ENCODE results near the gene CKS1B. TPM values are rescaled to one million over a fixed set of nuclear protein-coding genes. Genes with fewer than 3 reads are reported as not detected.

CKS1B gene
- total and polyA plus RNA-seq, 9 of the 15 experiments (the other 6 are each of a cell fraction or from before 2014, with no cell fraction given), result 215 to 1,103 (median 460) TPM

DNA sequence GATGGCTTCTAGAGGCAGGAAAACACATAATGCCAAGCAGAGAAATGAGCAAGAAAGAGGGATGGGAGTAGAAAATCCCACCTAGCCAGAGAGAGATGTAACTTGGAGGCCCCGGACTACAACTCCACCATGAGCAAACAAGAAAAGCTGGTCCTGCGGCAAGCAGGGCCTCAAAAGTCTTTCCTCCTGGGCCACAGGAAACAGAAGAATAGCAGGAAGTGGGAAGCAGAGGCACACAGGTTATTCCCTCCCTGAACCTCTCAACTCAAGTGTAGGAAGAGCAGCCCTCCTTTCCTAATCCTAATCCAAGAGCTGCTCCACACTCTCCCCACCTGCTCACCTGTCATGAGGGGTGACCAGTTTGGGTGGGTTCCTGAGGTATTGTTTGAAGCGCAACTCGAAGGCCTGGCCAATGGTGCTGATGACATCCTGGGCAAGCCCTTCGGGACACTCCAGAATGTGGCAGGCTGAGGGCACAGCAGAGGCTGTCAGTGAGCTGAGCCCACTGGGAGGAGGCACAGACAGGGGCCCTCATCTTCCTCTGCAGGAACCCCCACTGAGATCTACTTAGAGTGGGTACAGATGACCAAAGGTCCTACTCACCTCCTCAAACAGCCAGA is 7.0 kb upstream of the CKS1B start (continued):
- TF ChIP-seq, protein P1, sequence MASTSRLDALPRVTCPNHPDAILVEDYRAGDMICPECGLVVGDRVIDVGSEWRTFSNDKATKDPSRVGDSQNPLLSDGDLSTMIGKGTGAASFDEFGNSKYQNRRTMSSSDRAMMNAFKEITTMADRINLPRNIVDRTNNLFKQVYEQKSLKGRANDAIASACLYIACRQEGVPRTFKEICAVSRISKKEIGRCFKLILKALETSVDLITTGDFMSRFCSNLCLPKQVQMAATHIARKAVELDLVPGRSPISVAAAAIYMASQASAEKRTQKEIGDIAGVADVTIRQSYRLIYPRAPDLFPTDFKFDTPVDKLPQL (IDR thresholded peaks at IDR 0.05; ENCODE audit: extremely low read depth, insufficient read length), result no peak
- TF ChIP-seq, protein P2, sequence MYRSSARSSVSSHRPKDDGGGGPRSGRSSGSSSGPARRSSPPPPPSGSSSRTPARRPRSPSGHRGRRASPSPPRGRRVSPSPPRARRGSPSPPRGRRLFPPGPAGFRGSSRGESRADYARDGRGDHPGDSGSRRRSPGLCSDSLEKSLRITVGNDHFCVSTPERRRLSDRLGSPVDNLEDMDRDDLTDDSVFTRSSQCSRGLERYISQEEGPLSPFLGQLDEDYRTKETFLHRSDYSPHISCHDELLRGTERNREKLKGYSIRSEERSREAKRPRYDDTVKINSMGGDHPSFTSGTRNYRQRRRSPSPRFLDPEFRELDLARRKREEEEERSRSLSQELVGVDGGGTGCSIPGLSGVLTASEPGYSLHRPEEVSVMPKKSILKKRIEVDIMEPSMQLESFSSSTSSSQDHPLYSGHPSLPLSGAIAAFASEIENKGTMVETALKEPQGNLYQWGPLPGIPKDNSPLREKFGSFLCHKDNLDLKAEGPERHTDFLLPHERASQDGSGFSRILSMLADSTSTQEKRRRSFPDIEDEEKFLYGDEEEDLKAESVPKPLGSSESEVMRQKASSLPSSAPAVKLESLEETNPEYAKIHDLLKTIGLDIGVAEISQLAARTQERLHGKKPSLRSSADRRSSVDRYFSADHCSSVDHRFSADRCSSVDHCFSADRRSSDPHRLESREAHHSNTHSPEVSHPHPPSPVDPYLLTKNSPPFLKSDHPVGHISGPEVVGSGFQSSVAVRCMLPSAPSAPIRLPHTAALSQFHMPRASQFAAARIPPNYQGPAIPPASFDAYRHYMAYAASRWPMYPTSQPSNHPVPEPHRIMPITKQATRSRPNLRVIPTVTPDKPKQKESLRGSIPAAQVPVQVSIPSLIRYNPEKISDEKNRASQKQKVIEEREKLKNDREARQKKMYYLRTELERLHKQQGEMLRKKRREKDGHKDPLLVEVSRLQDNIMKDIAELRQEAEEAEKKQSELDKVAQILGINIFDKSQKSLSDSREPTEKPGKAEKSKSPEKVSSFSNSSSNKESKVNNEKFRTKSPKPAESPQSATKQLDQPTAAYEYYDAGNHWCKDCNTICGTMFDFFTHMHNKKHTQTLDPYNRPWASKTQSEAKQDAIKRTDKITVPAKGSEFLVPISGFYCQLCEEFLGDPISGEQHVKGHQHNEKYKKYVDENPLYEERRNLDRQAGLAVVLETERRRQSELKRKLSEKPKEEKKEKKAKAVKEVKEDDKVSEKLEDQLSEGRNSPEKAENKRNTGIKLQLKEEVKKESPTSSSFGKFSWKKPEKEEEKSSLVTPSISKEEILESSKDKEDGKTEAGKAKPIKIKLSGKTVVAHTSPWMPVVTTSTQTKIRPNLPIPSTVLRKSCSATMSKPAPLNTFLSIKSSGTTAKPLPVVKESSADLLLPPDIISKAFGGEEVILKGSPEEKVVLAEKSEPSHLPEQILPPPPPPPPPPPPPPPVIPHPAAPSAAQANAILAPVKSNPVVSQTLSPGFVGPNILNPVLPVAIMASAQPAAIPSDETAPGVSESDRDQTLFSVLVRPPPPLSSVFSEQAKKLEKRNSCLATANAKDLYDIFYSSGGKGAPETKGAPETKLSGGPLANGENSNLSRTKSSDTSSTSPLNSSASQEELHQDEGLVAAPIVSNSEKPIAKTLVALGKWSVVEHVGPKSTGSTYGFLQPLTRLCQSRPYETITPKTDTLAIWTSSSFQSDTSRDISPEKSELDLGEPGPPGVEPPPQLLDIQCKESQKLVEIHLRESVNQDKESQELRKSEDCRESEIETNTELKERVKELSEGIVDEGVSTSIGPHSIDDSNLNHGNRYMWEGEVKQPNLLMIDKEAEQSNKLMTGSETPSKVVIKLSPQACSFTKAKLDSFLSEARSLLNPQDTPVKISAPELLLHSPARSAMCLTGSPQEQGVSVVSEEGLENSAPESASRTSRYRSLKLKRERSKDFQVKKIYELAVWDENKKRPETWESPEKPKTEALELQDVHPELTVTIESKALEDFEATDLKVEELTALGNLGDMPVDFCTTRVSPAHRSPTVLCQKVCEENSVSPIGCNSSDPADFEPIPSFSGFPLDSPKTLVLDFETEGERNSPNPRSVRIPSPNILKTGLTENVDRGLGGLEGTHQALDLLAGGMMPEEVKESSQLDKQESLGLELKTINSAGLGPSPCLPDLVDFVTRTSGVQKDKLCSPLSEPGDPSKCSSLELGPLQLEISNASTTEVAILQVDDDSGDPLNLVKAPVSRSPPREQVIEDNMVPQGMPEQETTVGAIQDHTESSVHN (IDR thresholded peaks at IDR 0.05; ENCODE audit: borderline replicate concordance in 1 of 2, low read depth in 1 of 2), result no peak
- TF ChIP-seq ZNF354B (CRISPR knock-in tag; IDR thresholded peaks at IDR 0.05), result no peak
- no peak for TF ChIP-seq YBX1 (IDR thresholded peaks at IDR 0.05)
- TF ChIP-seq, protein P3, sequence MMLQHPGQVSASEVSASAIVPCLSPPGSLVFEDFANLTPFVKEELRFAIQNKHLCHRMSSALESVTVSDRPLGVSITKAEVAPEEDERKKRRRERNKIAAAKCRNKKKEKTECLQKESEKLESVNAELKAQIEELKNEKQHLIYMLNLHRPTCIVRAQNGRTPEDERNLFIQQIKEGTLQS (IDR thresholded peaks at IDR 0.05), result no peak
- TF ChIP-seq, protein P3 (CRISPR knock-in tag; conservative IDR thresholded peaks at IDR 0.05), result no peak
- no peak for TF ChIP-seq ZNF124 (CRISPR knock-in tag; IDR thresholded peaks at IDR 0.05)
- TF ChIP-seq, protein P4, sequence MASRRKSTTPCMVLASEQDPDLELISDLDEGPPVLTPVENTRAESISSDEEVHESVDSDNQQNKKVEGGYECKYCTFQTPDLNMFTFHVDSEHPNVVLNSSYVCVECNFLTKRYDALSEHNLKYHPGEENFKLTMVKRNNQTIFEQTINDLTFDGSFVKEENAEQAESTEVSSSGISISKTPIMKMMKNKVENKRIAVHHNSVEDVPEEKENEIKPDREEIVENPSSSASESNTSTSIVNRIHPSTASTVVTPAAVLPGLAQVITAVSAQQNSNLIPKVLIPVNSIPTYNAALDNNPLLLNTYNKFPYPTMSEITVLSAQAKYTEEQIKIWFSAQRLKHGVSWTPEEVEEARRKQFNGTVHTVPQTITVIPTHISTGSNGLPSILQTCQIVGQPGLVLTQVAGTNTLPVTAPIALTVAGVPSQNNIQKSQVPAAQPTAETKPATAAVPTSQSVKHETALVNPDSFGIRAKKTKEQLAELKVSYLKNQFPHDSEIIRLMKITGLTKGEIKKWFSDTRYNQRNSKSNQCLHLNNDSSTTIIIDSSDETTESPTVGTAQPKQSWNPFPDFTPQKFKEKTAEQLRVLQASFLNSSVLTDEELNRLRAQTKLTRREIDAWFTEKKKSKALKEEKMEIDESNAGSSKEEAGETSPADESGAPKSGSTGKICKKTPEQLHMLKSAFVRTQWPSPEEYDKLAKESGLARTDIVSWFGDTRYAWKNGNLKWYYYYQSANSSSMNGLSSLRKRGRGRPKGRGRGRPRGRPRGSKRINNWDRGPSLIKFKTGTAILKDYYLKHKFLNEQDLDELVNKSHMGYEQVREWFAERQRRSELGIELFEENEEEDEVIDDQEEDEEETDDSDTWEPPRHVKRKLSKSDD (conservative IDR thresholded peaks at IDR 0.05; ENCODE audit: low read length), result no peak
- no peak for TF ChIP-seq KLF16 (IDR thresholded peaks at IDR 0.05)
- TF ChIP-seq CREBBP (IDR thresholded peaks at IDR 0.05; ENCODE audit: low read depth, low read length), result no peak
- no peak for TF ChIP-seq POLR3G (IDR thresholded peaks at IDR 0.05; ENCODE audit: extremely low read depth, insufficient read length, insufficient replicate concordance)
- TF ChIP-seq NONO (IDR thresholded peaks at IDR 0.05; ENCODE audit: low read depth in 2 of 2, low read length in 1 of 2), result no peak
